Left lung (tissue), 10 donors: ENCODE measurements around the gene PRKCE. TPM values are rescaled to one million over a fixed set of nuclear protein-coding genes. Genes with fewer than 3 reads are reported as not detected.

Experiments used
- ATAC-seq: fragments of 200-7000 bp; cut with Tn5 transposase; one replicate; pipeline ENCODE4 v1.9.1; 2020; ENCODE audit warnings: moderate library complexity
- DNase-seq, 4 donors: peaks; one replicate each; pipeline ENCODE4 v3.0.0-alpha.2; 2013 to 2020
- H3K27ac ChIP-seq, 2 donors: fragments of 200-600 bp; sonication (generic) in 1 of 2; one replicate each; pipeline versions ENCODE4 v1.5.0 to v1.8.0; 2020 to 2021
- H3K27me3 ChIP-seq, 2 donors: fragments of 200-600 bp; sonication (generic) in 1 of 2; one replicate each; pipeline versions ENCODE4 v1.5.0 to v1.8.0; 2020 to 2021
- H3K36me3 ChIP-seq, 2 donors: fragments of 200-600 bp; sonication (generic) in 1 of 2; one replicate each; pipeline versions ENCODE4 v1.5.0 to v1.8.0; 2020 to 2021
- H3K4me1 ChIP-seq, 2 donors: fragments of 200-600 bp; one replicate each; pipeline ENCODE4 v1.8.0; 2021
- H3K4me3 ChIP-seq, 2 donors: fragments of 200-600 bp; sonication (generic) in 1 of 2; one replicate each; pipeline versions ENCODE4 v1.5.0 to v1.8.0; 2020 to 2021; ENCODE audit warnings: mild to moderate bottlenecking in 1 of 2
- H3K9me3 ChIP-seq, 2 donors: fragments of 200-600 bp; sonication (generic) in 1 of 2; one replicate each; pipeline versions ENCODE4 v1.5.0 to v1.8.0; 2020 to 2021
- intact Hi-C, 2 donors: fragments of 100-400 bp; cut with DNase I; formaldehyde crosslinking; loops; one replicate each; pipeline versions ENCODE4 v1.11.2 to v1.14.2; 2022
- polyA plus RNA-seq, 6 donors: library from polyadenylated mRNA; unstranded; fragments of 120-200 nt; gene quantifications; one replicate each; pipeline ENCODE4 v1.2.1, GENCODE V29; 2013; ENCODE audit not compliant: insufficient read length in 6 of 6
- total RNA-seq, 2 donors: library from RNA; stranded (reverse); fragmentation: NEBNext Ultra II Directional; extraction: Animal tissue kit (Norgen Biotek cat#: 25700); gene quantifications; one replicate each; pipeline ENCODE4 v1.2.1, GENCODE V29; 2021
- TF ChIP-seq, protein P1 (sequence below), 2 donors: fragments of 200-600 bp; sonication (generic) in 1 of 2; IDR thresholded peaks; one replicate each; pipeline versions ENCODE4 v1.5.0 to v1.8.0; 2021; ENCODE audit warnings: antibody characterized with exemption in 2 of 2
- donor health status: DM: no; HTN: yes; CAD: no.
- donor health status: DM: no; HTN: no; CAD: no.

PRKCE gene
- total and polyA plus RNA-seq, 8 donors: 12.0 to 56.9 (median 14.7) TPM

- TF ChIP-seq, protein P1, sequence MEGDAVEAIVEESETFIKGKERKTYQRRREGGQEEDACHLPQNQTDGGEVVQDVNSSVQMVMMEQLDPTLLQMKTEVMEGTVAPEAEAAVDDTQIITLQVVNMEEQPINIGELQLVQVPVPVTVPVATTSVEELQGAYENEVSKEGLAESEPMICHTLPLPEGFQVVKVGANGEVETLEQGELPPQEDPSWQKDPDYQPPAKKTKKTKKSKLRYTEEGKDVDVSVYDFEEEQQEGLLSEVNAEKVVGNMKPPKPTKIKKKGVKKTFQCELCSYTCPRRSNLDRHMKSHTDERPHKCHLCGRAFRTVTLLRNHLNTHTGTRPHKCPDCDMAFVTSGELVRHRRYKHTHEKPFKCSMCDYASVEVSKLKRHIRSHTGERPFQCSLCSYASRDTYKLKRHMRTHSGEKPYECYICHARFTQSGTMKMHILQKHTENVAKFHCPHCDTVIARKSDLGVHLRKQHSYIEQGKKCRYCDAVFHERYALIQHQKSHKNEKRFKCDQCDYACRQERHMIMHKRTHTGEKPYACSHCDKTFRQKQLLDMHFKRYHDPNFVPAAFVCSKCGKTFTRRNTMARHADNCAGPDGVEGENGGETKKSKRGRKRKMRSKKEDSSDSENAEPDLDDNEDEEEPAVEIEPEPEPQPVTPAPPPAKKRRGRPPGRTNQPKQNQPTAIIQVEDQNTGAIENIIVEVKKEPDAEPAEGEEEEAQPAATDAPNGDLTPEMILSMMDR (IDR thresholded peaks at IDR 0.05): no peak
- no peak for DNase-seq
- peak; percentile 62 for ATAC-seq
- Histone ChIP-seq H3K9me3 (no peaks in the 10 kb centered on the region), H3K27me3 (no peaks in the 10 kb centered on the region), H3K4me3 (no peak overlapping the region), H3K27ac (peak overlapping the region in 1 of 2 donors; percentile 1), H3K4me1 (peaks cover 3 to 16% of the 10 kb centered on the region in 2 donors), H3K36me3 (peaks cover 0 to 31% of the 10 kb centered on the region in 2 donors)
- intact Hi-C loops: no loop called here
Measured at GRCh38 chr2:46091004-46091403, 439.5 kb downstream of the PRKCE start.

- Histone ChIP-seq H3K27ac (peak overlapping the region; percentile 1 to 8), H3K27me3 (no peaks in the 10 kb centered on the region), H3K9me3 (no peaks in the 10 kb centered on the region), H3K4me1 (peaks cover 3 to 22% of the 10 kb centered on the region in 2 donors), H3K4me3 (no peak overlapping the region), H3K36me3 (peaks cover 0 to 31% of the 10 kb centered on the region in 2 donors)
- intact Hi-C loops: no loop called here
- TF ChIP-seq, protein P1 (IDR thresholded peaks at IDR 0.05): no peak
- peak; percentile 35 for ATAC-seq
- DNase-seq: no peak
Measured at GRCh38 chr2:46091961-46092667, 440.6 kb downstream of the PRKCE start.

DNA sequence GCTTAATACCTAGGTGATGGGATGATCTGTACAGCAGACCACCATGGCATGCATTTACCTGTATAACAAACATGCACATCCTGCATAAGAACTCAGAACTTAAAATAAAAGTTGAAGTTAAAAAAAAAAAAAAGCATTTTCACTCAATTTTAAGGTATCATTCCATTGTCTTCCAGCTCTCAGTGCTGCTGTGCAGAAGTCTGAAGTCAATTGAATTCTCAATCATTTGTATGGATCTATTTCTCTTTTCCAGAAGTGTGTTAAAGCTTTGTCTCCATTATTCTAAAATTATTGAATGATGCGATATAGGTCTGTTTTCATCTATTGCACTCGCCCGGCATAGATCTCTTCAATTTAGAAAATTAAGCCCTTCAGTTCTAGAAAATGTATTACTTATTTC lies 443.2 kb downstream of the PRKCE start:
- TF ChIP-seq, protein P1 (IDR thresholded peaks at IDR 0.05): no peak
- H3K27ac ChIP-seq: no peak overlapping the region
- ATAC-seq (no peak), DNase-seq (no peak)
- H3K27me3 ChIP-seq: no peaks in the 10 kb centered on the region
- intact Hi-C loops: no loop called here
- peaks cover 16 to 39% of the 10 kb centered on the region in 2 donors for H3K4me1 ChIP-seq
- H3K36me3 ChIP-seq: peaks cover 0 to 7% of the 10 kb centered on the region in 2 donors
- H3K4me3 ChIP-seq: no peak overlapping the region
- no peaks in the 10 kb centered on the region for H3K9me3 ChIP-seq

GRCh38 chr2:46095830-46096229 lies 444.4 kb downstream of the PRKCE start:
- no peak for ATAC-seq
- no peaks in the 10 kb centered on the region for H3K27me3 ChIP-seq
- no peaks in the 10 kb centered on the region for H3K9me3 ChIP-seq
- H3K4me3 ChIP-seq: no peak overlapping the region
- peaks cover 16 to 39% of the 10 kb centered on the region in 2 donors for H3K4me1 ChIP-seq
- peak overlapping the region in 1 of 2 donors; percentile 28 for H3K27ac ChIP-seq
- TF ChIP-seq, protein P1 (IDR thresholded peaks at IDR 0.05): no peak
- intact Hi-C loops: no loop called here
- no peak for DNase-seq
- H3K36me3 ChIP-seq: peaks cover 0 to 4% of the 10 kb centered on the region in 2 donors

- intact Hi-C loops: no loop called here
Measured at GRCh38 chr2:46096260-46096659, 444.8 kb downstream of the PRKCE start.

More at GRCh38 chr2:46096260-46096659, 444.8 kb downstream of the PRKCE start:
- peaks cover 16 to 39% of the 10 kb centered on the region in 2 donors for H3K4me1 ChIP-seq
- peak overlapping the region in 1 of 2 donors; percentile 28 for H3K27ac ChIP-seq
- no peak overlapping the region for H3K4me3 ChIP-seq
- peaks cover 0 to 4% of the 10 kb centered on the region in 2 donors for H3K36me3 ChIP-seq
- ATAC-seq: no peak
- TF ChIP-seq, protein P1 (IDR thresholded peaks at IDR 0.05): no peak
- H3K9me3 ChIP-seq: no peaks in the 10 kb centered on the region
- no peaks in the 10 kb centered on the region for H3K27me3 ChIP-seq
- DNase-seq: no peak
